IPS-18c (cell line): Measurements from ENCODE around the gene TTC21B.
"Not testable (repeated sequence)": the region's sequence is repeated elsewhere in the genome, so short reads cannot be mapped to it uniquely, and the experiment has no call there.

ENCODE experiments used
- H3K4me3 ChIP-seq: 2 replicates; pipeline ENCODE4 v1.7.0; 2013; ENCODE audit warnings: low read depth, mild to moderate bottlenecking, low read length, moderate library complexity; ENCODE audit not compliant: insufficient read depth
- H3K9me3 ChIP-seq: one replicate; pipeline ENCODE4 v1.6.1; 2013; ENCODE audit warnings: mild to moderate bottlenecking, low read length, moderate library complexity; ENCODE audit not compliant: control insufficient read depth, insufficient read depth

Gene TTC21B

GRCh38 chr2:165953655-165954606, at the start of gene TTC21B:
Gene TTC21B (minus strand): TSS chr2:165953776. CDS start chr2:165953705, 71 bp downstream.
- H3K4me3 ChIP-seq: peak within 1 kb of the TSS; percentile 61
- no peaks in the 10 kb centered on the region for H3K9me3 ChIP-seq

- no peak overlapping the region for H3K4me3 ChIP-seq
- H3K9me3 ChIP-seq: no peaks in the 10 kb centered on the region
Observed at GRCh38 chr2:166000401-166000800, 46.8 kb upstream of the TTC21B start.

- no peak overlapping the region for H3K4me3 ChIP-seq
Observed at GRCh38 chr2:165990846-165991245, 37.3 kb upstream of the TTC21B start.

GRCh38 chr2:165989851-165990250, 36.3 kb upstream of the TTC21B start:
- Histone ChIP-seq H3K9me3 (no peaks in the 10 kb centered on the region), H3K4me3 (no peak overlapping the region)

More at GRCh38 chr2:165990846-165991245, 37.3 kb upstream of the TTC21B start:
- H3K9me3 ChIP-seq: no peaks in the 10 kb centered on the region

GRCh38 chr2:165985120-165985519, 31.5 kb upstream of the TTC21B start:
- no peaks in the 10 kb centered on the region for H3K9me3 ChIP-seq
- no peak overlapping the region for H3K4me3 ChIP-seq

- not testable (repeated sequence) for H3K4me3 ChIP-seq, H3K9me3 ChIP-seq
Observed at GRCh38 chr2:165972161-165972560, 18.6 kb upstream of the TTC21B start.

- Histone ChIP-seq H3K9me3 (no peaks in the 10 kb centered on the region), H3K4me3 (no peak overlapping the region)
Observed at GRCh38 chr2:165970663-165971062, 17.1 kb upstream of the TTC21B start.

GRCh38 chr2:165969227-165969626, 15.7 kb upstream of the TTC21B start:
- Histone ChIP-seq H3K9me3 (no peaks in the 10 kb centered on the region), H3K4me3 (no peak overlapping the region)

- no peak overlapping the region for H3K4me3 ChIP-seq
- H3K9me3 ChIP-seq: no peaks in the 10 kb centered on the region
Observed at GRCh38 chr2:165967746-165968145, 14.2 kb upstream of the TTC21B start.

GRCh38 chr2:165961818-165962217, 8.2 kb upstream of the TTC21B start:
- no peak overlapping the region for H3K4me3 ChIP-seq
- no peaks in the 10 kb centered on the region for H3K9me3 ChIP-seq

- Histone ChIP-seq H3K4me3 (no peak overlapping the region), H3K9me3 (no peaks in the 10 kb centered on the region)
Observed at GRCh38 chr2:165959371-165959770, 5.8 kb upstream of the TTC21B start.

- H3K4me3 ChIP-seq: no peak overlapping the region
- H3K9me3 ChIP-seq: no peaks in the 10 kb centered on the region
Observed at GRCh38 chr2:165958313-165958960, 4.9 kb upstream of the TTC21B start.

- H3K4me3 ChIP-seq: no peak overlapping the region
- H3K9me3 ChIP-seq: no peaks in the 10 kb centered on the region
Observed at GRCh38 chr2:165957030-165957675, 3.6 kb upstream of the TTC21B start.

- no peaks in the 10 kb centered on the region for H3K9me3 ChIP-seq
- peak overlapping the region; percentile 61 for H3K4me3 ChIP-seq
Observed at GRCh38 chr2:165953306-165953654, 296 bp downstream of the TTC21B start.

GRCh38 chr2:165952741-165953211, 800 bp downstream of the TTC21B start:
- Histone ChIP-seq H3K4me3 (peak overlapping the region; percentile 61), H3K9me3 (no peaks in the 10 kb centered on the region)

GRCh38 chr2:165952085-165952484, 1.5 kb downstream of the TTC21B start:
- Histone ChIP-seq H3K9me3 (no peaks in the 10 kb centered on the region), H3K4me3 (no peak overlapping the region)

GRCh38 chr2:165950438-165950837, 3.1 kb downstream of the TTC21B start:
- Histone ChIP-seq H3K4me3 (no peak overlapping the region), H3K9me3 (no peaks in the 10 kb centered on the region)

- no peak overlapping the region for H3K4me3 ChIP-seq
- H3K9me3 ChIP-seq: no peaks in the 10 kb centered on the region
Observed at GRCh38 chr2:165941827-165942226, 11.7 kb downstream of the TTC21B start.
